Measurements from ENCODE around the gene CTNNA2.

Gene CTNNA2

GRCh38 chr2:79909521-79909920, 396.7 kb downstream of the CTNNA2 start:
- H3K27me3 ChIP-seq (ENCODE audit: control insufficient read depth, insufficient read depth, low read length) = no peaks in the 10 kb centered on the region
- no peaks in the 10 kb centered on the region for H3K4me1 ChIP-seq (ENCODE audit: control insufficient read depth, insufficient read depth, low read length)
- H3K36me3 ChIP-seq (ENCODE audit: control insufficient read depth, insufficient read depth, low read length) = no peaks in the 10 kb centered on the region
- no peak overlapping the region for H3K4me3 ChIP-seq (ENCODE audit: low read depth, low read length)
- H3K9me3 ChIP-seq (ENCODE audit: control insufficient read depth, insufficient read depth, low read length) = no peaks in the 10 kb centered on the region
- no peak overlapping the region for H3K9ac ChIP-seq (ENCODE audit: low read depth, low read length)

DNA sequence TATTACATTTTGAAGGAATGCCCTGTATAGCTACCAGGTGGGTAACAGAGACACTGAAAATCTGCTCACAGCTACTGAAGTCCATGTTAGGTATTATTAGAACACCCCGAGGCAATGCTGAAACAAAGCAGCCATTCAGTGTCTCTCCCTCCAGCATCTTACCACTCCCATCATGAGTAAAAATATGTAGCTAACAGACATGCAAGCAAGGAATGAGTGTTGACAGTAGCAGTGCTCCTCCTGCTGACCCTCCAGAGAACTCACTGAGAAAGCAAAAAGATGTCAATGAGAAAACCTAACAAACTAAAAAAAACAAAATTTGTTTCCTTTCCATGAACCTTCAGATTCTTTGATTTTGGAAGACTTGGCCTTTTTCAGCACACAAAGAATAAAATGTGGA, 397.8 kb downstream of the CTNNA2 start:
- no peak overlapping the region for H3K4me3 ChIP-seq (ENCODE audit: low read depth, low read length)
- H3K9me3 ChIP-seq (ENCODE audit: control insufficient read depth, insufficient read depth, low read length) = no peaks in the 10 kb centered on the region
- H3K36me3 ChIP-seq (ENCODE audit: control insufficient read depth, insufficient read depth, low read length) = no peaks in the 10 kb centered on the region
- H3K9ac ChIP-seq (ENCODE audit: low read depth, low read length) = no peak overlapping the region
- no peaks in the 10 kb centered on the region for H3K4me1 ChIP-seq (ENCODE audit: control insufficient read depth, insufficient read depth, low read length)
- no peaks in the 10 kb centered on the region for H3K27me3 ChIP-seq (ENCODE audit: control insufficient read depth, insufficient read depth, low read length)

GRCh38 chr2:79915455-79915854, 402.6 kb downstream of the CTNNA2 start:
- Histone ChIP-seq H3K9me3 (ENCODE audit: control insufficient read depth, insufficient read depth, low read length) (no peaks in the 10 kb centered on the region), H3K4me3 (ENCODE audit: low read depth, low read length) (no peak overlapping the region), H3K36me3 (ENCODE audit: control insufficient read depth, insufficient read depth, low read length) (no peaks in the 10 kb centered on the region), H3K9ac (ENCODE audit: low read depth, low read length) (no peak overlapping the region), H3K4me1 (ENCODE audit: control insufficient read depth, insufficient read depth, low read length) (peaks cover 9% of the 10 kb centered on the region), H3K27me3 (ENCODE audit: control insufficient read depth, insufficient read depth, low read length) (no peaks in the 10 kb centered on the region)

- Histone ChIP-seq H3K36me3 (ENCODE audit: control insufficient read depth, insufficient read depth, low read length) (no peaks in the 10 kb centered on the region), H3K4me1 (ENCODE audit: control insufficient read depth, insufficient read depth, low read length) (peaks cover 12% of the 10 kb centered on the region), H3K9ac (ENCODE audit: low read depth, low read length) (no peak overlapping the region), H3K4me3 (ENCODE audit: low read depth, low read length) (no peak overlapping the region), H3K9me3 (ENCODE audit: control insufficient read depth, insufficient read depth, low read length) (no peaks in the 10 kb centered on the region), H3K27me3 (ENCODE audit: control insufficient read depth, insufficient read depth, low read length) (no peaks in the 10 kb centered on the region)
Observed at GRCh38 chr2:79916285-79916684, 403.4 kb downstream of the CTNNA2 start.

- Histone ChIP-seq H3K27me3 (ENCODE audit: control insufficient read depth, insufficient read depth, low read length) (no peaks in the 10 kb centered on the region), H3K9me3 (ENCODE audit: control insufficient read depth, insufficient read depth, low read length) (no peaks in the 10 kb centered on the region), H3K9ac (ENCODE audit: low read depth, low read length) (no peak overlapping the region), H3K4me1 (ENCODE audit: control insufficient read depth, insufficient read depth, low read length) (peaks cover 12% of the 10 kb centered on the region), H3K36me3 (ENCODE audit: control insufficient read depth, insufficient read depth, low read length) (no peaks in the 10 kb centered on the region), H3K4me3 (ENCODE audit: low read depth, low read length) (no peak overlapping the region)
Observed at GRCh38 chr2:79920512-79921076, 407.7 kb downstream of the CTNNA2 start.

GRCh38 chr2:79929624-79930023, 416.8 kb downstream of the CTNNA2 start:
- H3K4me1 ChIP-seq (ENCODE audit: control insufficient read depth, insufficient read depth, low read length) = no peaks in the 10 kb centered on the region
- H3K9me3 ChIP-seq (ENCODE audit: control insufficient read depth, insufficient read depth, low read length) = no peaks in the 10 kb centered on the region
- H3K36me3 ChIP-seq (ENCODE audit: control insufficient read depth, insufficient read depth, low read length) = no peaks in the 10 kb centered on the region
- no peak overlapping the region for H3K4me3 ChIP-seq (ENCODE audit: low read depth, low read length)
- no peaks in the 10 kb centered on the region for H3K27me3 ChIP-seq (ENCODE audit: control insufficient read depth, insufficient read depth, low read length)
- no peak overlapping the region for H3K9ac ChIP-seq (ENCODE audit: low read depth, low read length)

DNA sequence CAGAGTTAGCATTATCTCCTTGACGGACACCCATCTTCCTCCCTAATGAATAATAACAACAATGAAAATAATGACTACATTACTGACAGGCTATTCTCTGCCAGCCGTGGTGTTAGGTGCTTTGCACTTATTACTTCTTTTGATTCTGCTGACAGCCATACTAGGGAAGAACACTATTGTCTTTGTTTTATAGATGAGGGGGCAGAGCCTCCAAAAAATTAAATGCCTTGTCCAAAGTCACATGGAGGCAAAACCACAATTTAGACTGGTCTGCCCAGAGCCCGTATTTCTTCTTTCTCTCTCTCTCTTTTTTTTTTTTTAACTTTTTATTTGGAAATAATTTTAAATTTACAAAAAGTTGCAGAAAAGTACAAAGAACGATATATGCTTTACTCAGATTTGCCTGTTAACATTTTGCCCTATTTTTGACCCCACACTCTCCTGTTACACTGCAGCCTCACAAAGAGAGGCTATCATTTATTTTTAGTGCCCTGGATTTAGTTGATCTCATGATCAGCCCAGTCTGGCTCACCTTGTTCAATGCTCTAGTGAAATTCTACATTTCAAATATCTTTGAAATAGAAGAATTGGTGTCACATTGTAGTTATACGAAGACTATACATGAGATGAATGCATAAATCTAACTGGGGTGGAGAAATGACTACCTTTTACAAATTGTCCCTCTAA, 422.3 kb downstream of the CTNNA2 start:
- no peaks in the 10 kb centered on the region for H3K4me1 ChIP-seq (ENCODE audit: control insufficient read depth, insufficient read depth, low read length)
- no peak overlapping the region for H3K4me3 ChIP-seq (ENCODE audit: low read depth, low read length)
- H3K27me3 ChIP-seq (ENCODE audit: control insufficient read depth, insufficient read depth, low read length) = no peaks in the 10 kb centered on the region
- H3K9me3 ChIP-seq (ENCODE audit: control insufficient read depth, insufficient read depth, low read length) = no peaks in the 10 kb centered on the region
- H3K36me3 ChIP-seq (ENCODE audit: control insufficient read depth, insufficient read depth, low read length) = no peaks in the 10 kb centered on the region
- H3K9ac ChIP-seq (ENCODE audit: low read depth, low read length) = no peak overlapping the region

GRCh38 chr2:79935771-79936657, 423.2 kb downstream of the CTNNA2 start:
- H3K36me3 ChIP-seq (ENCODE audit: control insufficient read depth, insufficient read depth, low read length) = no peaks in the 10 kb centered on the region
- H3K27me3 ChIP-seq (ENCODE audit: control insufficient read depth, insufficient read depth, low read length) = no peaks in the 10 kb centered on the region
- no peak overlapping the region for H3K4me3 ChIP-seq (ENCODE audit: low read depth, low read length)
- H3K9ac ChIP-seq (ENCODE audit: low read depth, low read length) = no peak overlapping the region
- no peaks in the 10 kb centered on the region for H3K4me1 ChIP-seq (ENCODE audit: control insufficient read depth, insufficient read depth, low read length)
- no peaks in the 10 kb centered on the region for H3K9me3 ChIP-seq (ENCODE audit: control insufficient read depth, insufficient read depth, low read length)

GRCh38 chr2:79936715-79937114, 423.9 kb downstream of the CTNNA2 start:
- no peaks in the 10 kb centered on the region for H3K4me1 ChIP-seq (ENCODE audit: control insufficient read depth, insufficient read depth, low read length)

GRCh38 chr2:79938648-79939047, 425.8 kb downstream of the CTNNA2 start:
- Histone ChIP-seq H3K36me3 (ENCODE audit: control insufficient read depth, insufficient read depth, low read length) (no peaks in the 10 kb centered on the region), H3K4me3 (ENCODE audit: low read depth, low read length) (no peak overlapping the region), H3K9ac (ENCODE audit: low read depth, low read length) (no peak overlapping the region), H3K4me1 (ENCODE audit: control insufficient read depth, insufficient read depth, low read length) (no peaks in the 10 kb centered on the region), H3K27me3 (ENCODE audit: control insufficient read depth, insufficient read depth, low read length) (no peaks in the 10 kb centered on the region), H3K9me3 (ENCODE audit: control insufficient read depth, insufficient read depth, low read length) (no peaks in the 10 kb centered on the region)

More at GRCh38 chr2:79936715-79937114, 423.9 kb downstream of the CTNNA2 start:
- Histone ChIP-seq H3K9ac (ENCODE audit: low read depth, low read length) (no peak overlapping the region), H3K36me3 (ENCODE audit: control insufficient read depth, insufficient read depth, low read length) (no peaks in the 10 kb centered on the region), H3K9me3 (ENCODE audit: control insufficient read depth, insufficient read depth, low read length) (no peaks in the 10 kb centered on the region), H3K27me3 (ENCODE audit: control insufficient read depth, insufficient read depth, low read length) (no peaks in the 10 kb centered on the region), H3K4me3 (ENCODE audit: low read depth, low read length) (no peak overlapping the region)

GRCh38 chr2:79940364-79940763, 427.5 kb downstream of the CTNNA2 start:
- Histone ChIP-seq H3K4me3 (ENCODE audit: low read depth, low read length) (no peak overlapping the region), H3K9me3 (ENCODE audit: control insufficient read depth, insufficient read depth, low read length) (no peaks in the 10 kb centered on the region), H3K9ac (ENCODE audit: low read depth, low read length) (no peak overlapping the region), H3K4me1 (ENCODE audit: control insufficient read depth, insufficient read depth, low read length) (no peaks in the 10 kb centered on the region), H3K36me3 (ENCODE audit: control insufficient read depth, insufficient read depth, low read length) (no peaks in the 10 kb centered on the region), H3K27me3 (ENCODE audit: control insufficient read depth, insufficient read depth, low read length) (no peaks in the 10 kb centered on the region)

- no peaks in the 10 kb centered on the region for H3K36me3 ChIP-seq (ENCODE audit: control insufficient read depth, insufficient read depth, low read length)
- no peak overlapping the region for H3K9ac ChIP-seq (ENCODE audit: low read depth, low read length)
- H3K4me1 ChIP-seq (ENCODE audit: control insufficient read depth, insufficient read depth, low read length) = no peaks in the 10 kb centered on the region
- no peaks in the 10 kb centered on the region for H3K27me3 ChIP-seq (ENCODE audit: control insufficient read depth, insufficient read depth, low read length)
- H3K4me3 ChIP-seq (ENCODE audit: low read depth, low read length) = no peak overlapping the region
- H3K9me3 ChIP-seq (ENCODE audit: control insufficient read depth, insufficient read depth, low read length) = no peaks in the 10 kb centered on the region
Observed at GRCh38 chr2:79941179-79941578, 428.3 kb downstream of the CTNNA2 start.
